A673 (cell line): ENCODE measurements around the gene PREX1.

Experiments used
- EZH2 ChIP-seq: fragments of 200-600 bp; sonication (generic); IDR thresholded peaks from 2 replicates; pipeline ENCODE4 v1.6.1; 2017; ENCODE audit warnings: borderline replicate concordance, low read depth, mild to moderate bottlenecking, mixed read lengths, antibody characterized with exemption, low read length; ENCODE audit not compliant: poor library complexity, severe bottlenecking
- TF ChIP-seq, protein P1 (sequence below): fragments of 300-800, 200-600 bp; sonication (generic); conservative IDR thresholded peaks from 2 replicates; pipeline ENCODE4 v1.5.1; 2017; ENCODE audit warnings: low read depth, mild to moderate bottlenecking, antibody characterized with exemption, low read length, moderate library complexity, mixed read lengths

DNA sequence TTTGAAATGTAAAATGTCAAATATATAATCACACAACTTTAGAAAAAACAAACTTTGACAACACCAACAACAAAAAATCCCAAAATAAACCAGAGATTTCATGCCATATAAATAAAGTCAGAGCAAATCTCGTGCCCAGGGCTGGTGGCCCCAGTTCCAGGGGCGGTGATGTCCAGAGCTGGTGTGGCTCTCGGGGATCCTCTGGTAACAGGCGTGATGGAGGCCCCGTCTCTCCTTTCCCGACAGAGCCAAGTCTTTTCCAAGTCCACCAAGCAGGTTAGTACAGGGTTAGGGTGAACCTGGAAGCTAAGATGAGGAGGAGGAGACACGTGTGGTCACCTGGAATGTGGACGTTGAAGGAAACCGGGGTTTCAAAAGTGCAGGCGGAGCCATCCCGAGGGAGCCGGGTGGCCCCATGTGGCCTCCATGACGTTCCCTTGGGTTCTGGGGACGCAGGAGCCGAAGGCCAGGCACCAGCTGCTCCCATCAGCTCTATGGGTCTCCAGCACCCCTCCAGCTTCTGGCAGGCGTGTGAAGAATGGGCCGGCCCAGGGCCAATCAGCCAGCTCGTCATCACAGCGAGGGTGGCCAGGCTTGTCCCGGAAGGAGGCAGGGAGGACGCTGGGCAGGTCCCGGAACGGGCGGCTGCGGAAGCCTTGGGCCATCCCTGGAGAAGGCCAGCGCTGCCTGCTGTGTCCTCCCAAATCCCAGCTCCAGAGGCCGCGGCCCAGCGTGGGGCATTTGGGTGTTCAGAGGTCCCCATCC lies 202.5 kb downstream of the PREX1 start:
- TF ChIP-seq, protein P1, sequence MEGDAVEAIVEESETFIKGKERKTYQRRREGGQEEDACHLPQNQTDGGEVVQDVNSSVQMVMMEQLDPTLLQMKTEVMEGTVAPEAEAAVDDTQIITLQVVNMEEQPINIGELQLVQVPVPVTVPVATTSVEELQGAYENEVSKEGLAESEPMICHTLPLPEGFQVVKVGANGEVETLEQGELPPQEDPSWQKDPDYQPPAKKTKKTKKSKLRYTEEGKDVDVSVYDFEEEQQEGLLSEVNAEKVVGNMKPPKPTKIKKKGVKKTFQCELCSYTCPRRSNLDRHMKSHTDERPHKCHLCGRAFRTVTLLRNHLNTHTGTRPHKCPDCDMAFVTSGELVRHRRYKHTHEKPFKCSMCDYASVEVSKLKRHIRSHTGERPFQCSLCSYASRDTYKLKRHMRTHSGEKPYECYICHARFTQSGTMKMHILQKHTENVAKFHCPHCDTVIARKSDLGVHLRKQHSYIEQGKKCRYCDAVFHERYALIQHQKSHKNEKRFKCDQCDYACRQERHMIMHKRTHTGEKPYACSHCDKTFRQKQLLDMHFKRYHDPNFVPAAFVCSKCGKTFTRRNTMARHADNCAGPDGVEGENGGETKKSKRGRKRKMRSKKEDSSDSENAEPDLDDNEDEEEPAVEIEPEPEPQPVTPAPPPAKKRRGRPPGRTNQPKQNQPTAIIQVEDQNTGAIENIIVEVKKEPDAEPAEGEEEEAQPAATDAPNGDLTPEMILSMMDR, result no peak
- TF ChIP-seq EZH2, result no peak
